ENCODE data around the gene MFGE8.

The MFGE8 gene

DNA sequence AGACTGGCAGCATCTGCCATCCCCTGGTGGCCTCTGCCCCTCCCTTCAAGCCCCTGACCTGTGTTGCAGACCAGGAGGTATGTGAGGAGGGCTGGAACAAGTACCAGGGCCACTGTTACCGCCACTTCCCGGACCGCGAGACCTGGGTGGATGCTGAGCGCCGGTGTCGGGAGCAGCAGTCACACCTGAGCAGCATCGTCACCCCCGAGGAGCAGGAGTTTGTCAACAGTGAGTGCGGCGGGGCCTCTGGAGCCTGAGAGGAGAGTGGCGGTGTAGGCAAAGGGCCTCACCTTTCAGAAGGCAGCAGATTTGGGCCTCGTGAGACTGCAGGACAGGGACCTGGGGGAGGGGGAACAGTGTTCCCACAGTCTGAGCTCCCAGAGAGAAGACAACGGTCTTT lies 41.9 kb downstream of the MFGE8 start:
- no peak for DNase-seq

DNA sequence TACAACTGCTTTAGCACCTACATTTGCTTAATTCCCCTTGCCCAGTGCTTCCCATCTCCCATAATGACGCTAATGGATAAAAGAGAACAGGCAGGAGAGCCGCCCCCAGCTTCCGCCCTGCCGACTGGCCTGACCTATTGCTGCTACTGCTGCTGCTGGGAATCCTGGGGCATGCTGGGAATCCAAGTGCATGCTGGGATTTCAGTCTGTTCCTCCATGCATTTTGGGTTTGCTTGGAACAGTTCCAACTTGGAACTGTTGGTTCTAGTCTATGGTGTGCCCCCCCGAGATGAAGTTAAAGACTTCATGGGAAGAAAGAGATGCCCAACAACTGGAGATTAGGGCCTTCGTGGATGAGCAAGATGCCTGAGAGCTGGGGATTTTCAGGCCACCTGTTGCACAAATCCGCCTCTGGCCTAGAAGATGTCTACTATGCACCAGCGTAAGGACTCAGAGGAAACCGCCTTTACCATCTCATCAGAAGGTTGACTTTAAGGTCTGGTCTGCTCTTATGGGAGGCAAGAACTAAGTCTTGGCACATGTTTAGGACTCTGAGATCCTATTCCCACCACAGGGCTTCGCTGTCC lies 46.8 kb downstream of the MFGE8 start:
- no peak for DNase-seq

DNA sequence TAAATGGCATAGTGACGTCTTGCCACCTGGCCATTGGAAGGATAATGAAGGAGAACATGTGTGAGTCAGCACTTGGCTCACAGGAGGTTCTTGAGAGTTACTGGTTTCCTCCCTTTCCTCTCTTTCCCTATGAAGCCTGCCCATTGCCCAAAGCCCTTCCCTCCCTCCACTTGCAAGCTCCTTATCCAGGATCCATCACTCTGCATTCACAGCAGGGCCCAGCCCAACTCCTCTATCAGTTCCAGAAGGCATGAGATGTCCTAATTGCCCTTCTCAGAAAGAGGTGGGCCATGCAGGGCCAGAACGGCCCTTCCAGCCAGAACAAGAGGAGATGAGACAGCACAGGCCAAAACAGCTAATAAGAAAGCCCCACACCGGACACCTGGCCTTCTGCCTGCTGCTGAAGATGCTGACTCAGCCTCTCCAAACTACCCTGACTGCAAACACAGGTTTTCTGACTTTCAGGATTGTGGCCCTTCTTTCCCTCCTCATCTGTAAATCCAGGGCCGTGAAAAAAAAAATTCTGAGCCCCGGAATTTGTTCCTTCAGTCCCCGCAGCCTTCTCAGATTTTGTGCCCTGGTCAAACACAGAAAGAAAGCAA lies 47.6 kb downstream of the MFGE8 start:
- DNase-seq, result no peak

DNA sequence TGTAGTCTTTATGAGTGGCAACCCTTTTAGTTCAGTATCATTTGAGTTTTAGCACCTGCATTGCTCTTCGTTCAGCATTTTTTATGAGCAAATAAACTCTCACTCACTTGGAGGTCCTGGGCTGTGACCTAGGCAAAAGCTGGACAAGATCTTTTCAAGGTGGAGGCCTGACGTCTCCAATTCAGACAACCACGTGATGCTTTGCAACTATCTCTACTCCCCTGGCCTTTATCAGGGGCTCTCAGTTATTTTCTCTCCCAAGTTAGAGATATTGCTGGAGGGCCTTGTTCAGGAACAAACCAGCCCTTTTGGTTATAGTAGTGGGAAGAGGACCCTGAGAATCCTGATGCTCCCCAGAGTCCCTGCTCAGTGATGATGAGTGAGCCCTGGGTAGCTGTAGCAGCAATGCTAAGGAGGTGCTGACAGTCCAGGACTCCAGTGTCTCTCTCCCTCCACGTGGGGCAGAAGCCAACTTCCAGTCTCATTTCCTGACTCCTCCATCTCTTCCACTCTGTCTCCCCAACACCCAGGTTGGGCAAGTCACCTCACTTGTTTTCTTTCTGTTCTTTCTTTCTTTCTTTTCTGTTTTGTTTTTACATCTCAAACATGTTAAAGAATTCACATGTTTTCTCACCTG lies 48.2 kb downstream of the MFGE8 start:
- no peak for DNase-seq

DNA sequence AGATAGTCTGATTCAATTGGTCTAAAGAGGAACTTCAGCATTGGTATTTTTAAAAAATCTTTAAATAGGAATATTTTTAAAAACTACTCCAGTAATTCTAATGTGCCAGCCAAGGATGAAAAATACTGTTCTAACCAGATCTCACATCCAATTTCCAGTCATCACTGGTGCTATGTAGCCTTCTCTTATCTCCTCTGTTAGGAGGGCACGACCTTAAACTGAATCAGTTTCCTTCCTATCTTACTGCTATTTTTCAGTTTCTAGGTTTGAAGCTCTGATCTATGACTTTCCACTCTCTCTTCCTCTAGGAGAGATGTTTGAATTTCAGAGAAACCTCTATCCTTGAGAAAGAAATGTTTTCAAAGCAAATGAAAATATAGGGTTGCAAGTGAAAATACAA lies 49.8 kb downstream of the MFGE8 start:
- no peak for DNase-seq

DNA sequence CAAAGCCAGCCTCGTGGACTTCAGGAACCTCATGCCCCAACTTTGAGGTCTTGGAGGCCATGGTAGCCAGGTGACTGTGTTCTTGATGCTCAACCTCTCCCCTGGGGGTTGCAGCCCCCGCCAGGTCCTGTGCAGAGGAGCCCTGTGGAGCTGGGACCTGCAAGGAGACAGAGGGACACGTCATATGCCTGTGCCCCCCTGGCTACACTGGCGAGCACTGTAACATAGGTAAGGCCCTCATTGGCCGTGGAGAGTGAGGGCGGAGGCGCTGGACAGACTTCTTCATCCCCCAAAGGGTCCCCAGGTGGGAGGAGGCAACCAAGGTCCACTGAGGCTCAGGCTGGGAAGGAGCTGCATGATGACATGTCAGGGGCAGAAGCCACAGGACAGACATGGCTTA lies 53.0 kb downstream of the MFGE8 start:
- no peak for DNase-seq

DNA sequence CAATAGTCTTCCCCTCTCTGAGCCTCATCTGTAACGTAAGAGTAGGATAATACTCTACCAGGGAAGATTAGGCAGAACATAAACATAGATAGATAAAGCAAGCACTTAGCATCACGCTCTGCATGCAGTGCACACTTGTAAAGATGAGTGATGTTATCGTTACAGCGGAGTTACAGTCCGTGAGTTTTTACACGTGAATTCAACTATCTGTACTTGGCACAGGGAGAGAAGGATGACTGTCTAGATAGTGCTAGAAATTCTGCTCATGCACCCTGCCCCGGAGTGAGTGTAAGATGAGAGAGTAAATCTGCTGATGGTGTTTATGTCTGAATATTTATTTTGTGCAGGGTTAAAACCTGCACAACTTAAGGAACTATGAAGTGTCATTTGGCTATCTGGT lies 53.6 kb downstream of the MFGE8 start:
- DNase-seq, result no peak

DNA sequence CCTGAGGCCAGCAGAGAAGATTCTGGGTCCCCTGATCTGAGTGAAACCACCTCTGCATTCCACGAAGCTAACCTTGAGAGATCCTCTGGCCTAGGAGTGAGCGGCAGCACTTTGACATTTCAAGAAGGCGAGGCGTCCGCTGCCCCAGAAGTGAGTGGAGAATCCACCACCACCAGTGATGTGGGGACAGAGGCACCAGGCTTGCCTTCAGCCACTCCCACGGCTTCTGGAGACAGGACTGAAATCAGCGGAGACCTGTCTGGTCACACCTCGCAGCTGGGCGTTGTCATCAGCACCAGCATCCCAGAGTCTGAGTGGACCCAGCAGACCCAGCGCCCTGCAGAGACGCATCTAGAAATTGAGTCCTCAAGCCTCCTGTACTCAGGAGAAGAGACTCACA lies 54.2 kb downstream of the MFGE8 start:
- no peak for DNase-seq

DNA sequence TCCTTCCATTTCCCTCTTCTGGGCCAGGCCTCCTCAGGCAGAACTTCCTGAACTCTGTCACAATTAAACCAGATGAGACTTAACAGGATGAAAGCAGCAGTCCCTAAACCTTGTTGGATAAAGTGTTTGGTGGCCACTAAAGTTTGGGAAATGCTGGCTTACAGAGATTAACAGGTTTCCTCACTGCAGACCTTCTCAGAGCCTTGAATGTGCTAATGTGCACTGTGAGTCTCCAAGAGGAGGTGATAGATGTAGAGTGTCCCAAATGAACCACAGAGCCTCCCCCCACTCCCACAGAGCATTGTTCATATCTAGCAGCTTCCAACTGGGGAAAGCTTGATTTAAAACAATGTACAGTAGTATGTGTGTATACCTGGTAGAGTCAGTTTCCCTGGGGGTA lies 60.7 kb downstream of the MFGE8 start:
- DNase-seq, result no peak

DNA sequence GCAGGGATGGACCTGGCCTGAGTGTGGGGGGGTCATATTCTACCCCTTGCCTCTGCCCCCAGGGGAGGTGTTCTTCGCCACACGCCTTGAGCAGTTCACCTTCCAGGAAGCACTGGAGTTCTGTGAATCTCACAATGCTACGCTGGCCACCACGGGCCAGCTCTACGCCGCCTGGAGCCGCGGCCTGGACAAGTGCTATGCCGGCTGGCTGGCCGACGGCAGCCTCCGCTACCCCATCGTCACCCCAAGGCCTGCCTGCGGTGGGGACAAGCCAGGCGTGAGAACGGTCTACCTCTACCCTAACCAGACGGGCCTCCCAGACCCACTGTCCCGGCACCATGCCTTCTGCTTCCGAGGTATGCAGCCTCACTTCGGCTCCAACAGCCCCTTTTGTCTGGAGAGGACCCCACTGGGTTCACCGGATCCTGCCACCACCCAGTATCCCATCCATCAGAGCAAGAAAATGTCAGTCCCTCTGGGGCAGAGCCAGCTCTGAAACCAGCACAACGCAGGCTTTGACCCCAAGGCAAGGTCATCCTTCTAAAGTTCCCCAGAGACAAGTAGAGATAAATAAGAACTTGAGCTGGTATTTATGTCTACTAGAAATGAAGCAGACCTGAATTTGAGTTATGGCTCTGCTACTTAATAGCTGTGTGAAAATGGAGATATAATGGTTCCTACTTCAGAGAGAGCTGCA lies 63.7 kb downstream of the MFGE8 start:
- DNase-seq, result no peak

Measured in SHP77 (cell line).